Measurements from ENCODE around the gene CYBRD1.

GRCh38 chr2:171512683-171513195 lies 9.5 kb upstream of the CYBRD1 start:
- TF ChIP-seq CTCF (IDR thresholded peaks at IDR 0.05) (no peak), POLR2AphosphoS5 (IDR thresholded peaks at IDR 0.05; ENCODE audit: insufficient read depth in 1 of 2, low read depth in 1 of 2) (no peak), POLR2A (IDR thresholded peaks at IDR 0.05) (no peak)
